ENCODE measurements around the gene ITPRID2.

Gene ITPRID2

GRCh38 chr2:181915102-181915501 lies 23.6 kb downstream of the ITPRID2 start:
- DNase-seq (ENCODE audit: low spot score): no peak
- H3K27me3 Mint-ChIP-seq (ENCODE audit: low read depth): no peaks in the 10 kb centered on the region
- peaks cover 5% of the 10 kb centered on the region for H3K4me1 Mint-ChIP-seq (ENCODE audit: low read depth)
- H3K36me3 Mint-ChIP-seq (ENCODE audit: low read depth): peaks cover 56% of the 10 kb centered on the region
- H3K4me3 Mint-ChIP-seq: no peak overlapping the region
- no peaks in the 10 kb centered on the region for H3K9me3 Mint-ChIP-seq
- no peak overlapping the region for H3K27ac Mint-ChIP-seq

- Mint-ChIP-seq H3K36me3 (ENCODE audit: low read depth) (peaks cover 45% of the 10 kb centered on the region), H3K9me3 (no peaks in the 10 kb centered on the region), H3K27me3 (ENCODE audit: low read depth) (no peaks in the 10 kb centered on the region), H3K27ac (no peak overlapping the region), H3K4me1 (ENCODE audit: low read depth) (no peaks in the 10 kb centered on the region), H3K4me3 (no peak overlapping the region)
- no peak for DNase-seq (ENCODE audit: low spot score)
Observed at GRCh38 chr2:181916726-181917718, 25.5 kb downstream of the ITPRID2 start.

GRCh38 chr2:181918188-181918587 lies 26.7 kb downstream of the ITPRID2 start:
- Mint-ChIP-seq H3K9me3 (no peaks in the 10 kb centered on the region), H3K4me3 (no peak overlapping the region), H3K4me1 (ENCODE audit: low read depth) (no peaks in the 10 kb centered on the region), H3K36me3 (ENCODE audit: low read depth) (peaks cover 51% of the 10 kb centered on the region), H3K27me3 (ENCODE audit: low read depth) (no peaks in the 10 kb centered on the region), H3K27ac (no peak overlapping the region)
- DNase-seq (ENCODE audit: low spot score): no peak

- no peak overlapping the region for H3K4me3 Mint-ChIP-seq
- no peak for DNase-seq (ENCODE audit: low spot score)
- H3K4me1 Mint-ChIP-seq (ENCODE audit: low read depth): peaks cover 1% of the 10 kb centered on the region
- no peaks in the 10 kb centered on the region for H3K9me3 Mint-ChIP-seq
- no peaks in the 10 kb centered on the region for H3K27me3 Mint-ChIP-seq (ENCODE audit: low read depth)
- H3K36me3 Mint-ChIP-seq (ENCODE audit: low read depth): peaks cover 41% of the 10 kb centered on the region
- no peak overlapping the region for H3K27ac Mint-ChIP-seq
Observed at GRCh38 chr2:181923121-181923520, 31.6 kb downstream of the ITPRID2 start.

GRCh38 chr2:181924336-181924735 lies 32.8 kb downstream of the ITPRID2 start:
- H3K4me3 Mint-ChIP-seq: no peak overlapping the region

GRCh38 chr2:181934694-181935093 lies 43.2 kb downstream of the ITPRID2 start:
- no peak overlapping the region for H3K27ac Mint-ChIP-seq
- H3K9me3 Mint-ChIP-seq: no peaks in the 10 kb centered on the region
- no peaks in the 10 kb centered on the region for H3K4me1 Mint-ChIP-seq (ENCODE audit: low read depth)
- H3K36me3 Mint-ChIP-seq (ENCODE audit: low read depth): peaks cover 8% of the 10 kb centered on the region
- DNase-seq (ENCODE audit: low spot score): no peak
- peaks cover 24% of the 10 kb centered on the region for H3K27me3 Mint-ChIP-seq (ENCODE audit: low read depth)
- no peak overlapping the region for H3K4me3 Mint-ChIP-seq

More at GRCh38 chr2:181924336-181924735, 32.8 kb downstream of the ITPRID2 start:
- Mint-ChIP-seq H3K36me3 (ENCODE audit: low read depth) (peaks cover 34% of the 10 kb centered on the region), H3K27me3 (ENCODE audit: low read depth) (no peaks in the 10 kb centered on the region), H3K27ac (no peak overlapping the region), H3K9me3 (no peaks in the 10 kb centered on the region), H3K4me1 (ENCODE audit: low read depth) (peaks cover 1% of the 10 kb centered on the region)
- no peak for DNase-seq (ENCODE audit: low spot score)

- Mint-ChIP-seq H3K27ac (no peak overlapping the region), H3K4me3 (no peak overlapping the region), H3K27me3 (ENCODE audit: low read depth) (peaks cover 24% of the 10 kb centered on the region), H3K9me3 (no peaks in the 10 kb centered on the region), H3K36me3 (ENCODE audit: low read depth) (no peaks in the 10 kb centered on the region), H3K4me1 (ENCODE audit: low read depth) (no peaks in the 10 kb centered on the region)
- no peak for DNase-seq (ENCODE audit: low spot score)
Observed at GRCh38 chr2:181937473-181937872, 45.9 kb downstream of the ITPRID2 start.

- H3K4me3 Mint-ChIP-seq: no peak overlapping the region
- H3K27me3 Mint-ChIP-seq (ENCODE audit: low read depth): peaks cover 22% of the 10 kb centered on the region
- DNase-seq (ENCODE audit: low spot score): no peak
- peaks cover 2% of the 10 kb centered on the region for H3K4me1 Mint-ChIP-seq (ENCODE audit: low read depth)
- no peaks in the 10 kb centered on the region for H3K36me3 Mint-ChIP-seq (ENCODE audit: low read depth)
- H3K27ac Mint-ChIP-seq: no peak overlapping the region
- H3K9me3 Mint-ChIP-seq: no peaks in the 10 kb centered on the region
Observed at GRCh38 chr2:181943411-181944124, 52.0 kb downstream of the ITPRID2 start.

- Mint-ChIP-seq H3K4me3 (no peak overlapping the region), H3K27ac (no peak overlapping the region), H3K36me3 (ENCODE audit: low read depth) (no peaks in the 10 kb centered on the region), H3K27me3 (ENCODE audit: low read depth) (peaks cover 17% of the 10 kb centered on the region), H3K9me3 (no peaks in the 10 kb centered on the region), H3K4me1 (ENCODE audit: low read depth) (peaks cover 2% of the 10 kb centered on the region)
- DNase-seq (ENCODE audit: low spot score): no peak
Observed at GRCh38 chr2:181944164-181944913, 52.8 kb downstream of the ITPRID2 start.

GRCh38 chr2:181944914-181945291 lies 53.4 kb downstream of the ITPRID2 start:
- H3K27ac Mint-ChIP-seq: no peak overlapping the region
- peaks cover 2% of the 10 kb centered on the region for H3K4me1 Mint-ChIP-seq (ENCODE audit: low read depth)
- H3K27me3 Mint-ChIP-seq (ENCODE audit: low read depth): peaks cover 22% of the 10 kb centered on the region
- no peaks in the 10 kb centered on the region for H3K9me3 Mint-ChIP-seq
- H3K36me3 Mint-ChIP-seq (ENCODE audit: low read depth): no peaks in the 10 kb centered on the region
- no peak for DNase-seq (ENCODE audit: low spot score)
- no peak overlapping the region for H3K4me3 Mint-ChIP-seq

- no peaks in the 10 kb centered on the region for H3K36me3 Mint-ChIP-seq (ENCODE audit: low read depth)
- no peak for DNase-seq (ENCODE audit: low spot score)
- no peaks in the 10 kb centered on the region for H3K9me3 Mint-ChIP-seq
- peaks cover 22% of the 10 kb centered on the region for H3K27me3 Mint-ChIP-seq (ENCODE audit: low read depth)
- no peak overlapping the region for H3K4me3 Mint-ChIP-seq
- no peak overlapping the region for H3K27ac Mint-ChIP-seq
- H3K4me1 Mint-ChIP-seq (ENCODE audit: low read depth): peaks cover 3% of the 10 kb centered on the region
Observed at GRCh38 chr2:181946444-181947127, 55.1 kb downstream of the ITPRID2 start.

- H3K4me3 Mint-ChIP-seq: no peak overlapping the region
- no peak for DNase-seq (ENCODE audit: low spot score)
- H3K9me3 Mint-ChIP-seq: no peaks in the 10 kb centered on the region
- H3K27ac Mint-ChIP-seq: no peak overlapping the region
- H3K27me3 Mint-ChIP-seq (ENCODE audit: low read depth): peaks cover 22% of the 10 kb centered on the region
- H3K36me3 Mint-ChIP-seq (ENCODE audit: low read depth): no peaks in the 10 kb centered on the region
- H3K4me1 Mint-ChIP-seq (ENCODE audit: low read depth): peaks cover 3% of the 10 kb centered on the region
Observed at GRCh38 chr2:181947273-181947672, 55.7 kb downstream of the ITPRID2 start.

- H3K27me3 Mint-ChIP-seq (ENCODE audit: low read depth): peaks cover 22% of the 10 kb centered on the region
- no peak overlapping the region for H3K4me3 Mint-ChIP-seq
- no peak for DNase-seq (ENCODE audit: low spot score)
- H3K36me3 Mint-ChIP-seq (ENCODE audit: low read depth): no peaks in the 10 kb centered on the region
- H3K27ac Mint-ChIP-seq: no peak overlapping the region
- peaks cover 7% of the 10 kb centered on the region for H3K4me1 Mint-ChIP-seq (ENCODE audit: low read depth)
- H3K9me3 Mint-ChIP-seq: no peaks in the 10 kb centered on the region
Observed at GRCh38 chr2:181948227-181948626, 56.7 kb downstream of the ITPRID2 start.

Data from T-helper 2 cell treated with Interferon-gamma antibody and Interleukin-4, amounts not matched to agents 5 μg/mL and 100 μg/mL, for 36 hours (primary cell).